Gastroesophageal sphincter (tissue), 4 donors: Measurements from ENCODE around the gene DMD. TPM values are rescaled to one million over a fixed set of nuclear protein-coding genes. Genes with fewer than 3 reads are reported as not detected.

Experiments used
- ATAC-seq: fragments of 150-250 bp; one replicate; pipeline ENCODE4 v1.9.1; 2016; ENCODE audit warnings: mild to moderate bottlenecking, moderate library complexity
- H3K27ac ChIP-seq, 4 donors: fragments of 200-600 bp; sonication (generic) in 3 of 4; 1 replicate in 3 of 4; 2 replicates in 1 of 4; pipeline ENCODE4 v1.5.1; 2016 to 2019
- H3K27me3 ChIP-seq: fragments of 200-600 bp; sonication (generic); one replicate; pipeline ENCODE4 v1.5.1; 2019
- H3K36me3 ChIP-seq, 2 donors: fragments of 200-600 bp; sonication (generic); one replicate each; pipeline ENCODE4 v1.5.1; 2019; ENCODE audit warnings: control low read depth in 1 of 2
- H3K4me1 ChIP-seq, 3 donors: fragments of 200-600 bp; sonication (generic); 1 replicate in 2 of 3; 2 replicates in 1 of 3; pipeline ENCODE4 v1.5.1; 2016 to 2019; ENCODE audit warnings: control low read depth in 2 of 3
- H3K4me3 ChIP-seq, 2 donors: fragments of 200-600 bp; sonication (generic); one replicate each; pipeline ENCODE4 v1.5.1; 2019; ENCODE audit warnings: mild to moderate bottlenecking in 1 of 2, moderate library complexity in 1 of 2
- H3K9me3 ChIP-seq, 3 donors: fragments of 200-600 bp; sonication (generic); one replicate each; pipeline ENCODE4 v1.5.1; 2017 to 2019; ENCODE audit warnings: control low read depth in 2 of 3
- EP300 ChIP-seq: sonication (generic); formaldehyde crosslinking; IDR thresholded peaks from one replicate; pipeline ENCODE4 v1.6.1; 2017; ENCODE audit warnings: antibody characterized with exemption, mild to moderate bottlenecking
- POLR2A ChIP-seq, 2 donors: fragments of 450-650 bp; IDR thresholded peaks; one replicate each; pipeline ENCODE4 v1.6.1; 2017; ENCODE audit warnings: antibody characterized with exemption in 2 of 2, mild to moderate bottlenecking in 2 of 2, moderate library complexity in 1 of 2
- POLR2AphosphoS5 ChIP-seq: sonication (generic); formaldehyde crosslinking; IDR thresholded peaks from one replicate; pipeline ENCODE4 v1.6.1; 2017; ENCODE audit warnings: antibody characterized with exemption
- WGBS, 2 donors: methylation state at CpG; one replicate each; pipeline ENCODE4 v1.1.5; 2018; ENCODE audit warnings: low coverage in 1 of 2; 5-methylcytosine and 5-hydroxymethylcytosine counted together
- total RNA-seq, 4 donors: library from RNA; depleted of rRNA; stranded (reverse); fragments of >200 nt; gene quantifications; one replicate each; pipeline ENCODE4 v1.1.0, GENCODE V29; 2016
- TF ChIP-seq, protein P1 (sequence below), 4 experiments: fragments of 200-600 bp in 2 of 4; fragments of 450-650 bp in 2 of 4; sonication (generic) in 1 of 4; IDR thresholded peaks; one replicate each; pipeline ENCODE4 v1.5.1; 2017 to 2019; ENCODE audit warnings: antibody characterized with exemption in 4 of 4, mild to moderate bottlenecking in 2 of 4, moderate library complexity in 2 of 4

Gene DMD
- total RNA-seq, 4 donors from 2014 or later: 111 to 225 (median 183) TPM

DNA sequence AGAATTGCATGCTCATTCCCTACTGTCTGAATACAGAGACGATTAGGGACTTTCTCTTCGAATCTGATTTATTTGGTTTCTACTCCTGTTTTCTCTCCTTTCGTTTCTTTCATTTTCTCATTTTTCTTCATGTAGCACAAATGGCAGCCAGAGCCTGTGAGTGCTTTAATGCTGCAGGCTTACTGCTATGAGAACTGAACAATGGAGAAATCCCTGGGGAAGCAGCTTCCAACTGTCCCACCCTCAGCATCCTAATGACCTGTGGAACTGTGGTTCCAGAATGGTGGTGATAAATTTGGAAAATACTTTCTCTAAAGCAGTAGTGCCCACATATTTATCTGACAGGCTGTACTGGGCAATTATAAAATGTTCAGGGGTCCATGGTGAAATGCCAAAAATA is 930.4 kb downstream of the DMD start:
- Histone ChIP-seq H3K9me3 (no peaks in the 10 kb centered on the region), H3K27me3 (no peaks in the 10 kb centered on the region), H3K4me3 (no peak overlapping the region), H3K27ac (no peak overlapping the region), H3K36me3 (no peaks in the 10 kb centered on the region), H3K4me1 (no peaks in the 10 kb centered on the region)
- 33 to 50% methylated on average over 2 to 3 of the region's 3 CpGs for WGBS, 2 donors
- ATAC-seq: no peak
- TF ChIP-seq, protein P1, sequence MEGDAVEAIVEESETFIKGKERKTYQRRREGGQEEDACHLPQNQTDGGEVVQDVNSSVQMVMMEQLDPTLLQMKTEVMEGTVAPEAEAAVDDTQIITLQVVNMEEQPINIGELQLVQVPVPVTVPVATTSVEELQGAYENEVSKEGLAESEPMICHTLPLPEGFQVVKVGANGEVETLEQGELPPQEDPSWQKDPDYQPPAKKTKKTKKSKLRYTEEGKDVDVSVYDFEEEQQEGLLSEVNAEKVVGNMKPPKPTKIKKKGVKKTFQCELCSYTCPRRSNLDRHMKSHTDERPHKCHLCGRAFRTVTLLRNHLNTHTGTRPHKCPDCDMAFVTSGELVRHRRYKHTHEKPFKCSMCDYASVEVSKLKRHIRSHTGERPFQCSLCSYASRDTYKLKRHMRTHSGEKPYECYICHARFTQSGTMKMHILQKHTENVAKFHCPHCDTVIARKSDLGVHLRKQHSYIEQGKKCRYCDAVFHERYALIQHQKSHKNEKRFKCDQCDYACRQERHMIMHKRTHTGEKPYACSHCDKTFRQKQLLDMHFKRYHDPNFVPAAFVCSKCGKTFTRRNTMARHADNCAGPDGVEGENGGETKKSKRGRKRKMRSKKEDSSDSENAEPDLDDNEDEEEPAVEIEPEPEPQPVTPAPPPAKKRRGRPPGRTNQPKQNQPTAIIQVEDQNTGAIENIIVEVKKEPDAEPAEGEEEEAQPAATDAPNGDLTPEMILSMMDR (IDR thresholded peaks at IDR 0.05): no peak
- TF ChIP-seq EP300 (no peak), POLR2AphosphoS5 (no peak), POLR2A (IDR thresholded peaks at IDR 0.05) (no peak)

DNA sequence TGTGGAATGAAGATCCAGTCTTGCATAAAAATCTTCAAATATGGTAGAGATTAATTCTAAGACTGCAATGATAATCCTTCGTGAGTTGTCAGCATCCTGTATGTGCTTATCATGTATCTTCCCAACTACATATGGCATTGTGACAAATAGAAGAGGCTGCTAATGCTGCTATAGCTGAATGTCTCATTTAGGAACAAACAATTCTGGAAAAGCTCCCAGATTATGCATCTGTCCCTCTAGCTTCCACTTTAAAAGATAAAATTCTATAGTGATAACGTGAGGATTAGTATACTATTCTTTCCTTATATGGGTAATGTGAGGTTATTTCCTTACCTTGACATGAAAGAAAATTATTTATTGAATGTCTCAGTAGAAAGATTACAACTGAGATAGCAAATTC is 930.9 kb downstream of the DMD start:
- WGBS, 2 donors: 31 to 50% methylated on average over 1 to 2 of the region's 2 CpGs
- no peak for ATAC-seq
- H3K27ac ChIP-seq: no peak overlapping the region
- no peaks in the 10 kb centered on the region for H3K9me3 ChIP-seq
- H3K27me3 ChIP-seq: no peaks in the 10 kb centered on the region
- no peak overlapping the region for H3K4me3 ChIP-seq
- TF ChIP-seq POLR2AphosphoS5 (no peak), POLR2A (IDR thresholded peaks at IDR 0.05) (no peak), EP300 (no peak)
- TF ChIP-seq, protein P1 (IDR thresholded peaks at IDR 0.05): no peak
- no peaks in the 10 kb centered on the region for H3K4me1 ChIP-seq
- no peaks in the 10 kb centered on the region for H3K36me3 ChIP-seq

DNA sequence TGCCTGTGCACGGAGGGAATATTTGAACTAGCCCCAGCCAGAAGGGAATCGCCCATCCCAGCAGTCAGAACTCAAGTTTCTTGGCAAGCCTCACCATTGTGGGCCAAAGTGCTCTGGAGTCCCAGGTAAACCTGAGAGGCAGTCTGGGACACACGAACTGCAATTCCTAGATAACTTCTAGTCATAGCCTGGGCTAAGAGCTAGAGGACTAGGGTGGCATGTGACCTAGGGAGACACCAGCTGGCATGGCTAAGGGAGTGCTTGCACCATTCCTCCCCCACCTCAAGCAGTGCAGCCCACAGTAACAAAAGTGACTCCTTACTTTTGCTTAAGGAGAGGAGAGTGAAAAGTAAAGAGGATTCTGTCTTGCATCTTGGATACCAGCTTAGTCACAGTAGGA is 935.2 kb downstream of the DMD start:
- no peaks in the 10 kb centered on the region for H3K4me1 ChIP-seq
- H3K27me3 ChIP-seq: no peaks in the 10 kb centered on the region
- TF ChIP-seq EP300 (no peak), POLR2AphosphoS5 (no peak), POLR2A (IDR thresholded peaks at IDR 0.05) (no peak)
- TF ChIP-seq, protein P1 (IDR thresholded peaks at IDR 0.05): no peak
- no peak overlapping the region for H3K27ac ChIP-seq
- H3K4me3 ChIP-seq: no peak overlapping the region
- ATAC-seq: no peak
- H3K9me3 ChIP-seq: no peaks in the 10 kb centered on the region
- H3K36me3 ChIP-seq: no peaks in the 10 kb centered on the region
- WGBS, 2 donors: 40% methylated on average over 1 of the region's 3 CpGs; no CpG with 5 or more reads in 1 of the 2 donors

DNA sequence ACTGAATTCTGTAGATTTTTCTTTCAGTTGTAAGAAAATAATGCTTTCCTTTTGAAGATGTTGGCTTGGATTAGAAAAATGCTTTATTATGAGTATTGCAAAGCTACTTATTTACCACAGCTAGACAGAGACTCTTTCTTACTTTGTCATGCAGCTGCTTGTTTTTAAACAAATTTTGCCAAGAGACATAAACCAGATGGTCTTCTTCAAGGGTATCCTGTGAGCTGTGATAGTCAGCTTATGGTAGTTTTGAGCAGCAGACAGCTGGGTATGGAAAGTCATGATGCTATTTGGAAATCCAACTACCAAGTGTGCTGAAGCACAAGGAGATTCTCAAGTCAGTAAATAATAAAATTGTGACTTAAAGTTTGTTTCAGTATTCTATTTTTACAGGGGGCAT is 941.5 kb downstream of the DMD start:
- Histone ChIP-seq H3K4me3 (no peak overlapping the region), H3K9me3 (no peaks in the 10 kb centered on the region), H3K27me3 (no peaks in the 10 kb centered on the region), H3K27ac (no peak overlapping the region), H3K36me3 (no peaks in the 10 kb centered on the region), H3K4me1 (no peaks in the 10 kb centered on the region)
- no peak for TF ChIP-seq POLR2A (IDR thresholded peaks at IDR 0.05)
- TF ChIP-seq EP300: no peak
- TF ChIP-seq, protein P1 (IDR thresholded peaks at IDR 0.05): no peak
- TF ChIP-seq POLR2AphosphoS5: no peak
- no peak for ATAC-seq

DNA sequence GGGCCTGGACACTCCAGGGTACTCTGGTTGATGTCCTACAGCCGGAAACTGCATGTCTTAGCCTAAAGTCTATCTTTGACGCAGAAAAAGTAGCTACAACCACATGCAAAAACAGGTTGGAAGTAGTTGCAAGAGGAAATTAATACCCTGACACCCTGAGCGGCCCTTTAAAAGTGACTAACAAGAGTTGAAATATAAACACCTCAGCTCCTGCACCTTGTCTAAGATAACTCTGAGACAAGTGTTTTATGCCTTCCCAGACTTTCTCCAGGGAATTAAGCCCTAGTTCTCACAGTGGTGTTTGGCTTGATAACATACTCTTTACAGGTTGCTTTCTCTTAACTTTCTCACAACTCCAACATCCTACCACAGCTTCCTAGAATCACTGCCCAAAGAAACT is 943.1 kb downstream of the DMD start:
- H3K4me3 ChIP-seq: no peak overlapping the region
- H3K27ac ChIP-seq: no peak overlapping the region
- H3K27me3 ChIP-seq: no peaks in the 10 kb centered on the region
- H3K4me1 ChIP-seq: no peaks in the 10 kb centered on the region
- TF ChIP-seq EP300 (no peak), POLR2AphosphoS5 (no peak), POLR2A (IDR thresholded peaks at IDR 0.05) (no peak)
- TF ChIP-seq, protein P1 (IDR thresholded peaks at IDR 0.05): no peak
- no peaks in the 10 kb centered on the region for H3K9me3 ChIP-seq
- ATAC-seq: no peak
- WGBS, 2 donors: 28 to 36% methylated on average over 1 to 2 of the region's 3 CpGs
- no peaks in the 10 kb centered on the region for H3K36me3 ChIP-seq
